CD4-positive, alpha-beta T cell treated with Interleukin-17A for 1 hour (primary cell): Measurements from ENCODE around the gene RRBP1.
"Not testable (repeated sequence)": the region's sequence is repeated elsewhere in the genome, so short reads cannot be mapped to it uniquely, and the experiment has no call there.

ENCODE experiments used
- DNase-seq: peaks from one replicate; pipeline ENCODE4 v3.0.0-alpha.2; 2020

RRBP1 gene

DNA sequence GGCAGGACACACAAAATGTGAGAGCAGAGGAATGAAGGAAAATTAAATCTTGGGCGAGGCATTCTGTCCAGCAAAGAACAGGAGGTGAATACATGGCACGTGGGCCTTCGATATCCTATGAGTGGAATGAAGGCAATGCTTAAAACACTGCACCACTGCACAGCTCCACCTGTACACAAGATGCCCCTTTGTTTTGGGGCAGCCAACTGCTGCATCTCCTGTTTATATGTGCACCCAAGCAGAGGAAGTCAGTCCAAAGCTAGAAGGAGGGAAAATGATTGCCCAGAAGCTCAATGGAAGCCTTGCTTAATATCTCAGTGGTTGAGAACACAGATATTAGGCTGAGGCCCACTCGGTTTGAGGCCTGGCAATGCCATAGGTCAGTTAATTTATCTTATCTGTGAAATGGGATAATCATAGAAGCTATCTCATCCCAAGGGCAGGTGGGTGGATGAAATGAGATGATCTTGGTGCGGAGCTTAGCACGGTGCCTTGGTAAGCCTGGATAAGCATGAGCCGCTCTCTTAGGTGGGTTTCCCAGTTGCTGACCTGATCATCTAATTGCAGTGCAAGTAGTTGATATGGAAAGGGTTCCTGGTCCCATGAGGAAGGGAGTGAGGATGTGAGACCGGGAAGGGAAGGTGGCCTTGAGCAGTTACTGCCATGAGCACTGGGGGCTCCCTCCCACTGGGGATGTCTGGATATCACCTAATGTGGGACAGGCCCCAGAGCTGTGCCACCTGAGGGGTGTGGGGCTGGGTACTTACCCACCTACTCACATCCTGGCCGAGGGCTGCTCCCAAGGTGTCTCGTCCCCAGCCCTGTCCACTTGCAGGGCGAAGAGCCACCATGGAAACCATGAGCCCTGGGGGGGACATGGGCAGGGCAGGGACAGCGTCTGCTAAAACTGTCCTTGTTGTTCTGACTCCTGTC, 27.6 kb upstream of the RRBP1 start:
- no peak for DNase-seq

DNA sequence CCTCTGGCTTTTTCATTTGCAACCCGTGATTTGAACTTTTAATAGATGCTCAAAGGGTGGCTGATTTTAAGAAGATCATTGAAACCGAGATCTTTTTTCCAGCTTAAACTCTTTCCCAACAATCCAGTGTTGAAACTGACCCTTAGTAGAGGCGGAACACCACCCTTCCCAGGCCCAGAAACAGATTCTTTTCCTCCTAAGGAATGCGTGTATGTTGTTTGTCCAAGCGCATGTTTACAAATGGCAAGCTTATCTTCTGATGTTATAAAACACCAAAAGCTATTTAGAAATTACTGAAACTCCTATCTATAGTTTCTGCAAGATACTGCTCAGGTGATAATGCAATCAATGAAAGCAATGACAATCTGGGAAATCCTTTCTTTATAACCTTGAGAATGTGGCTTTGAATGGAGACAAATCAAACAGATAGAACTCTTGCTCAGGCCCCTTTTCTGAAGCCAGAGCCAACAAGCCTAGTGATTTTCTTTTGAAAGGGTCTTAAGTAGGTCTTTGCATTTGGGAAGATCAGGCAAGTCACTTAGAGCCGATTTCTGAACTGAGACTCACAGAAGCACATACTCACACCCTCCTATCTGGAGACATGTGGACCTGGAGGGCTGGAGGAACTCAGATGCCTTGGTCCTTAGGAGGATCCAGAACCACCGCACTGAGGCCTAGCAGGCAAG, 26.8 kb upstream of the RRBP1 start:
- DNase-seq, result no peak

DNA sequence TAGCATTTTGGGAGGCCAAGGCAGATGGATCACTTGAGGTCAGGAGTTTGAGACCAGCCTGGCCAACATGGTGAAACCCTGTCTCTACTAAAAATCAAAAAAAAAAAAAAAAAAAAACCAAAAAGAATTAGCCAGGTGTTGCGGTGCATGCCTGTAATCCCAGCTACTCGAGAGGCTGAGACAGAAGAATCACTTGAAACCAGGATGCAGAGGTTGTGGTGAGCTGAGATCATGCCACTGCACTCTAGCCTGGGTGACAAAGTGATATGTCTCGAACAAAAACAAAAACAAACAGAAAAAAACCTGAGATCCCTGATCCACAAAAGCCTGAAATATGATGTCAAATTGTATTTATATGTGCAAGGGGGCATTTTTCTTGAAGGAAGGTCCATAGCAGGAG, 25.9 kb upstream of the RRBP1 start:
- not testable (repeated sequence) for DNase-seq

DNA sequence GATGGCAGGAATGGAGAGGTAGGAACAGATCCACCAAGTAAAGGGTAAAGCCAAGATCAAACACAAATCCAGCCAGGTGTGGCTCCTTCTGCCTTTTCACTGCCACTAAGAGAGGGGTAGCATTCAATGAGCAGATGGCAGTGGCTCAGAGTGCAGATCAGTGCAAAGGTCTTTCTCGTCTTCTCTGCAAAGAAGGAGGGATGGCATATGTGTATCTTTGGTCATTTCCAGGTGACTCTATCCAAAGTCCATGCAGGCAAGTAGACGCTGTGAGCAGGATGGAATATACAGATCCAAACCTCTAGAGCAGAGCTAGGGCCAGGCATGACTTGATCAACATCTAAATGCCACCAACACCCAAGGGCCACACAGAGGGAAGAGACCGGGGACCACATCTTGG, 24.6 kb upstream of the RRBP1 start:
- no peak for DNase-seq

DNA sequence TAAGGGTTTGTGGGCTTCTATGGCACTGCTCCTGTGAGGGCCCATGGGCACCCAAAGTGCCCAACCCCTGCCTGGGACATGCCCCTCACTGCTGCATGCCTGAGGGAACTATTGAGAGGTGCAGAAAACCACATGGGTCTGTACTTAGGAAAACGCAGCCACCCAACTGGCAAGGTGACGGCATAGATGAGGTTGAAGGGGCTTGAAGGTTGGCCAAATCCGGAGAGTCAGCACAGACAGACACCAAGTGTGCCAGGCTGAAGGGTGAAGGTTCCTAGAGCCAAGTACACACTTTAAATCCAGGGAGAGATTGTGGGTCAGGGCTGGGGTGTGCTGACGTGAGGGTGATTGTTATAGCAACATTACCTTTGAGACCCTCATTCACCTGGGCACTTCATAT, 23.9 kb upstream of the RRBP1 start:
- DNase-seq, result no peak

DNA sequence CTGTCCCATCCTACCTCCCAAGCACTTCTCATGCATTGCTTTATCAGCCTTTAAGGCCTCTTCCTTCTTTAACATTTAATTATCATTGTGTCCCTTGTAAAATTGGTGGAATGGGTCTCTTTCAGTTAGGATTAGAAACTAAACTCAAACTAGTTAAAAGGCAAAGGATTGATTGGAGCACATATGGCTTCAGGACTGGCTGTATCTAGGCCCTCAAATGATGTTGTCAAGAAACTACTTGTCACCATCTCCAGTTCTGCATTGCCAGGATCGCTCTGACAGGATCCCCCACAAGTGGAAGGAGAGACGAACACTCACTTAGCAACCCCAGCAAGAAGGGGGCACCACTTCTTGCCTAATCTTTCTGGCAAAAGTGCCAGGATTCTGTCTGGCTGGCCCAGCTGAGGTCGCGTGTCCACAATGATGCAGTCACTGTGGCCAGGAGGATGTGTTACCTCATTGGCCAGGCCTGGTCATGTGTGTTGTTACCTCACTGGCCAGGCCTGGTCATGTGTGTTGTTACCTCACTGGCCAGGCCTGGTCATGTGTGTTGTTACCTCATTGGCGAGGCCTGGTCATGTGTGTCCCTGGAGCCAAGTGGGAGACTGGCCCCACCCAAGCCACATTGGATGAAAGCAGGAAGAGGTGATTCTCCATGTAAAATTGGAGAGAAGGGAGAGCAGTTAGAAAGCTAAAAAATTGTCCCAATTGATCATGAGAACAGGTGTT, 22.7 kb upstream of the RRBP1 start:
- no peak for DNase-seq

DNA sequence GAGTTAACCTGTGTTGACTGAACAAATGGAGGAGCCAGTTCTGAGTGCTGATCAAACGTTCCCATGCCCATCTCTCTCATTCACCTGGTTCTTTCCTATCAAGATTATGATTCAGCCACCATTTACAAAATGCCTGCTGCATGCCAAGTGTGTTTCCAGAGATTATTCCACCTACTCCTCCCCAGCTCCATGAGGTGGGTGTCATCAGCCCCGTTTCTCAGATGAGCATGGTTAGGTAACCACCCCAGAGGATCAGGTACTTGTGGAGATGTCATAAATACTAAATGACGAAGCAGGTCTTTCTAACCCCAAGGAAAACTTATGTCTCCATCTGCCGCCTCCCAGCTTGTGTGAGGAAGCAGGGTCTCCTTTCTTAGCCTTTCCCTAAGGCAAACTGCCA, 19.8 kb upstream of the RRBP1 start:
- DNase-seq, result no peak

DNA sequence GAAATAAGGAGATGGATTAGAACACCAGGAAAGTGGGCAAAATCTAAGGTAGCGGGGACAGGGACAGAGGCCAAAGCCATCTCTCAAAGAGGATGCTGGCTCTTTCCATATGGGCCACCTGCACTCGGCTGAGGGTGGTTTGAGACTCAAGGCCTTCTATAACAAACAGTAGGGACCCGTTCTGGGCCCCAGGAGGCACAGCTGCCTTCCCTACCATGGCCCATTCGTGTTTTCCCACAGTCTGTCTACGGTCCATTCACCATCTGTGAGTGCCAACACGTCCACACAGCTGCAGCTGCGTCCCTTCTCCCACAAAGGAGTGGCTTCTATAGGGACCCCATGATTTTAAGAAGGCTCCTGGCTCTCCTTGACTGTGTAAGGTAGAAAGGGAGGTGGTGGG, 18.6 kb upstream of the RRBP1 start:
- no peak for DNase-seq

DNA sequence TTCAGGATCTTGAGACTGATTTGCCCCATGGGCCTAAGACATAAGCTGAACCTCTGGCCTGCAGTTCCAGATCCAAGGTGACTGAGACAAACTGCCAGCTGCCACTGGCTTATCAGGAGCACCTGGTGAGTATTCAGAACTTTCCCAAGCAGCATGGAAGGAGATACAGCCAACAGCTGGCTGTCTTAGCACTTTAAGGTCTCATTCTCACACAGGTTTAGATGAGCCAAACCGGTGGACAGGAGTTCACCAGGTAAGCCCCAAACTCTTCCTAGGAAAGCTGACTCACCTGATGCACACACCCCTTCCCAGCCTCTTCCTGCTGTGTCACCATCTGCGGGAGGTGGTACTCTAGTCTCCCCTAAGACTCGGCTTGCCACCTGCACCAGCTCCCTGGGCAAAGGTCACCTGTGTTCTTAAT, 17.9 kb upstream of the RRBP1 start, which contains the start of gene BANF2:
BANF2 (plus strand) TSS at position 36 of the 421 bp plus-strand sequence. CDS start 25,060 bp downstream, outside the sequence.
- DNase-seq, result no peak

DNA sequence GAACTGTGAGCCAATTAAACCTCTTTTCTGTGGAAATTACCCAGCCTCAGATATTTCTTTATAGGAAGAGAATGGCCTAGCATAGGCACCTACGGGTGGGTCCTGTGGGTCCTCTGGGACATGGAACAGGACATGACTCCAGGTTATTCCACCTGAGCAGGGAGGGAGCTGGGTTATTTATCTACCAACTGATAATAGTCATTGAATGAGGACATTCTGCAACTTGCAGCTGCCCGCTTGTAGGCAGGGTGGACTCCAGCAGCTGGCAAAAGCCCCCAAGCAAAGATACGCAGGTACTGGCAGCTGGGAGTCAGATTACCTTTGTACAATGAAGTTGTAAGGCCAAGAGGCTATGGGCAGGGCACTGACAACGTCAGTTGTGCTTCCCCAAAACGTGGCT, 16.3 kb upstream of the RRBP1 start:
- no peak for DNase-seq

DNA sequence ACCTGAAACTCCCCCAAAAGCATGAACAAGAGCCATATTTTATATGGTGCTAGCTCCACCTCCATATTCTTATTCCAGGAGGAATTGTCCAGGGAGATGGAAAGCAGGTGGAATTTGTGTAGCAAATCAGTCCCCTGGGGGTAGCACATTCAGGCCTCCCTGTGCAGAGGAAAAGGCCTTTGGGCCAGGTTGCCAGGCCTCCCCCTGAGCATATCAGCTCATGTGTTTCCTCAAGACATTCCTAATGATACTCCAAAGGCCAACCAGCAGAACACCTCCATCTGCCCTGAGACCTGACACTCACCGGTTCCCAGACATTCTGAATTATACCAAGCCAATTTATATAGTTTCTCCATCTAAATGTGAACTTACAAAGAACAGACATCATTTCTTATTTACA, 15.1 kb upstream of the RRBP1 start:
- no peak for DNase-seq

DNA sequence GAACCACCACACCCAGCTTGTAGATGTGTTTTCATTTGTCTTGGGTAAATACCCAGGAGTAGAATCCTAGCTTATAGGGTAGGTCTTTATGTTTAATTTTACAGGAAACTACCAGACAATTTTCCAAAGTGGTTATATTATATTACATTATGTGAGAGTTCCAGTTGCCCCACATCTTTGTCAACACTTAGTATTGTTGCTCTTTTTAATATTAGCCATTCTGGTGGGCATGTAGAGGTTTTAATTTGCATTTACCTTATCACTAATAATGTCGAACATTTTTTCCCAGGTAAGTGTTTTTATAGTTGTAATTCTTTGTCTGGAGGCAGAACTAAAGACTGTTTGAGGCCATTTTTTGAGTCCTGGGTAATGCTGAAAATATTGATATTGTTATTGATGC, 14.2 kb upstream of the RRBP1 start:
- DNase-seq, result no peak

DNA sequence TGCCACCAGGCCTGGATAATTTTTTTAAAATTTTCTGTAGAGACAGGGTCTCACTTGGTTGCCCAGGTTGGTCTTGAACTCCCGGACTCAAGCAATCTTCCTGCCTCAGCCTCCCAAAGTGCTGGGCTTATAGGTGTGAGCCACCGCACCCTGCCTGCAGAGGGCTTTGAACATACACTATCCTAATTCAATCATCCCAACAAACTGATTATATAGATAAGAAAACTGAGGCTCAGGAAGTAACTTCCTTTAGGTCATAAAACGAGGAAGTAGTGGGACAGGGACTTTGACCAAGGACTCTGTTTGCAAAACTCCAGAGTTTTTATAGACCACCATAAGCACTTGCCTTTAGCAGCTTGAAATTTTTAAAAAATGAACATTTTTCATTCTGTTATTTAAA, 12.7 kb upstream of the RRBP1 start:
- DNase-seq, result no peak

DNA sequence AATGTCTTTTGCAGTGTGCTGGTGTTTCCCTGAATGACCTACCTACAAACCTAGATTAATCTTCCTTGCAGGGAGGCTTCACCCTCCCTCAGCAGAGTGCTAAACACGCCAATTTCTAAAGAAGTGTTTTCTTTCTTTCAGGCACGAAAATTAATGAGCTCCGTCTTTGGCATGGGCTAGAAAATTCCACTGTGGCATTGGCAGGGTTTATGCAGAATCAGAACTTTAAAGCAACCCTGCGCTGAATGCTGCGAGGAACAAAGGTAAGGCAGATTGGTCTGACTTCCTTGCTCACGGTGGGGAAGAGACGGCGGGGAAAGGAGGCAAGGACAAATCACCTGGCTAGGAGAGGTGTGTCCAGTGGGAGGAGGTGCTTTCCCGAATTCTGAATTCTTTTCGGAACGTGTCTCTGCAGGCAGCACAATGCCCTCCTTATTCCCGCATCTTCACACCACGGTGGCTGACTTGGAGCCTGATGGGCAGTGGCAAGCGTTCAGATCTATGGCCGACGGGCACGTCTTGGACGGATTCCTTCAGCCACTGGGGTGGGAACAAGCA, 11.5 kb upstream of the RRBP1 start:
- DNase-seq, result no peak

DNA sequence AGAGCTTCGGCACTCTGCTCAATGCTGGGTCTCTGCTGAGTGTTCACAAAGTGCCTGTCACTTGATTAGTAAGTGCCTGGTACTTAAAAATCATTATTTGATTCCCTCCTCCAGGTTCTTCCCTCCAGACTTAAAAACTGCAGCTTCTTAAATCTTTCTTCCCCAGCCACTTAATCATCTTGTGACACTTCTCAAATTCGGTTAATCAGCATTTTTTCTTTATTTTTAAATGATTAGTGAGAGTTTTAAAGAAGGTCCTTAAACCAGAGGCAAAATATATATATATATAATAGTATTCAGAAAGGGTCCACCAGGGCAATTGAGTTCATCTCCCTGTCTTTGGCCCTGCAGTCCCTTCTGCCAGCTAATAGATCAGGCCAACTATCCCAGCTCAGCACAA, 9.7 kb upstream of the RRBP1 start:
- no peak for DNase-seq

DNA sequence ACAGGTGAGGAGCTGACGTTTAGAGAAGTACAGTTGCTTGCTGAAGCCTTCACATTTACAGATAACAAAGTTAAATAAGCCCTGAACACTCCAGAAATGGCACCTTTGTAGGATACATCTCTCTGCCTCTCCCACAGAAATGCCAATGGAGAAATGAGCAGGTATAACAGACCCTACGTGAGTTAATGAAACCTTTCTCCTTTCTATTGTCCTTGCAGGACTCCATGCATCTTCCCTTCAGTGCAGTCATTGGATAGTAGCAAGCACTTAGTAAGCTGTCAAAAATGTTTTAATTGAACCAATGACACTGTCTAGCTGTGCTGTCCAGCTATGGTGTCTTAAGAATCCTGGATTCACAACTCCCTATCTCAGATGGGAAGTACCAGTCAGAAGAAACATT, 8.1 kb upstream of the RRBP1 start:
- DNase-seq, result no peak

DNA sequence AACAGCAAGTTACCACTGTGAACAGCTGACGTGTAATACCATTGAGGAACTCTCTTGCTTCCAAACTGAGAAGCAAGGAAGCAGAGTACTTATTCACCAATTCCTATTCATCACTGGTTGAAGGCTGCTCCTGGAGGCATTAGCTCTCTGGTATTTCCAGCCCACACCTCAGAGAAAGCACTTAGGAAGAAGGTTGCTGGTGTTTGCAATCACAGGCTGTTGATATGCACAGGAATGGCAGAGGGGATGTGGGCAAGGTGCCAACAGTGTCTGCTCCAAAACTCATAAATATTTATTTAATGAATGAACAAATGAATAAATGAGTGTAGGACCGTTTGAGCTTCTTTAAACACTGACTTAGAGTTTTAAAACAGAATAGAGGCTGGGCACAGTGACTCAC, 6.9 kb upstream of the RRBP1 start:
- no peak for DNase-seq

DNA sequence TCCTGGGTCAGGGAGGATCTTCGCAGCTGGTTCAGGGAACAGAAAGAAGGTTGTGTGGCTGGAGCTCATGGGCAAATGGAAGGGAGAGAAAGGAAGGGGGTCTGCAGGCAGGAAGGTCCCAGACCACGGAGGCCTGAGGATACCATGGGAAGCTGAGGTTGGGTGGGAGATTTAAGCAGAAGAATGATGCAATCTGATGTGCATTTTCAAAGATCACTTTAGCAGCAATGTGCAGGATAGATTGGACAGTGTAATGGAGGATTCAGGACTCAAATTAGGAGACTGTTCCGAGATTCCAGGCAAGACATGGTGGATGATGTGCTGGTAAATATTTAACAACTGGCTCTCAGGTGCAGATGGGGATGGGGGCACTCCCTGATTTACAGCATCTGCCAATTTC, 5.8 kb upstream of the RRBP1 start:
- DNase-seq, result no peak

DNA sequence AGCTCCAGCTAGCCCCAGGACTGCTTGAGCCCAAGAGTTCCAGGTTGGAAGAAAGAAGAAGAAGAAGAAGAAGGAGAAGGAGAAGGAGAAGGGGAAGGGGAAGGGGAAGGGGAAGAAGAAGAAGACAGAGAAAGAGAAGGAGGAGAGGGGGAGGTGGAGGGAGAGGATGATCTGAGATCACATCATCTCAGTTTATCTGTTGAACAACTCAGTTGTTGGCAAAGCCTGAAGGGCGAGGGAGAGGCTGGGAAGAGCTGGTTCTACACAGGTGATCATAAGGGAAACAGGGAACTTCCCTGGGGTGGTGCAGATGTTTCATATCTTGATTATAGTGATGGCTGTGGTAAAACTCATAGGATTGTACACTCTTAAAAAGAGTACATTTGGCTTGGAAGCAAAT, 3.1 kb upstream of the RRBP1 start:
- DNase-seq, result no peak

DNA sequence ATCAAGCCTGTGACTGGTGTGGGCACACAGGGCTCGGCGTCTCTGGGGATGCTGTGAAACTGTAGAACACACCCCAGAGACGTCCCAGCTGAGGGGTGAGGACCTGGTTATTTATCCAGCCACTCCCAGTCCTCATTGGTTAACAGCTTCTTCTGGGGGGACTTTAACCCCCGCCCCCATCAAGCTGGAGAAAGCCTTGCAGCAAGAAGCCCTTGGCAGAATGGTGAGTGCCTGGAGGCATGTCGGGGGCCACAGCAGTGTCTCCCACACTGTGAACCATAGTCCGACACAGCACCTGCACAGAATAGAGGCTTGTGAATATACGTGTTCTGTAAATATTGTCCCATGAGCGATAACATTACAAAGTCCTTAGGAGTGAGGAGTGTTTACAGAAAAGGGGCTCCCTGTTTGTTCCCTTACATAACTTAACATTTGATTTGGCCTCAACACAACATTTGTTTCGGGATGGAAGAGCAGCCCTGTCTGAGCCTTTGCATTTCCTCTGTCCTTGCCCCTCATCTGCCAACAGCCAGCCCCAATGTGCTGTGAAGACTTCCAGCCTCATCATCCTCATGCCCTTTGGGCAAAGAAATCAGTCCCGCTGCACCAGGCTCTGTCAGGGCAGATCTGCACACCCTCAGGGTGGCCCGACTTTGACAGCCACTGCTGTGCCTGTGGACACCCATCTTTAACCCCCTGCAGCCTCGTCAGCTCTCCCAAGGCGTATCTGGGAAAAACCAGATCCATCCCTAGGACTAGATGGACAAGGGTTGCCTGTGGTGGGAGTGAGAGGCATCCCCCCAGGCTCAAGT, 2.2 kb upstream of the RRBP1 start:
- no peak for DNase-seq

DNA sequence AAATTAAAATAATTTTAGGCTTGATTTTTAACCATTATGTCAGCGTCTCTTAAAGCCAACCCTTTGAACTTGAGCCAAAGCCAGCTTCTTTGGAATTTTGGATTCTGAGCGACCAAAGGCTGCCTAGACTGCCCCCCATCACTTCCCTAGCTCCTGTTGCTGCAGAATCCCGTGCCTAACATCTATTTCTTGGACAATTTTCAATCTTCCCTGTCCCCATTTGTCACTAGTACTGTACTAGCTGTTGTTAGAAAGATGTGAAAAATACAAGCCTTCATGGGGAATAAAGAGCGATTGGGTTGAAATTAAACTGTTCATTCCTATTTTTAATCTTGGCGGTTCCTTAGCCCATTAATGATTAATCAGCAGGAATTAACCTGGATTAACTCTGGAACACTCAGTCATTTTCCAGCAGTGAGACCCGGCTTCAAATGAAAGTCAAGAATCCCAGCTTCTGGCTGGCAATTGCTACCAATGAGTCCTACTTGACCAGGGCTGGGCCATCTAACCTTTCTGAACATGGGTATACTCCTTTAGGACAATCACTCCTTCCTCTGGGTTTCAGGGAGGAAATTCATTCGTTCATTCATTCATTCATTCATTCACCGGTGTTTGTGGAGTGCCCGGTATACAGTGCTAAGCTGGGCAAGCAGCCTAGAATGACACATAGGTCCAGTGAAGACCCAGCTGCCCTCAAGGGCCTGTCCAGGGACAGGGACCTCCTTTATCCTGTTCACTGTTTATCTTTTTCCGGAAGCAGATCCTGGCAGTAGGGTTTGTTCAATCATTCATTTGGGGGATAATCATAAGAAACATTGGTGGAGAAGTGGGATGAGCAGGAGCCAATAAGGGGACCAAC, 1.4 kb upstream of the RRBP1 start:
- no peak for DNase-seq

DNA sequence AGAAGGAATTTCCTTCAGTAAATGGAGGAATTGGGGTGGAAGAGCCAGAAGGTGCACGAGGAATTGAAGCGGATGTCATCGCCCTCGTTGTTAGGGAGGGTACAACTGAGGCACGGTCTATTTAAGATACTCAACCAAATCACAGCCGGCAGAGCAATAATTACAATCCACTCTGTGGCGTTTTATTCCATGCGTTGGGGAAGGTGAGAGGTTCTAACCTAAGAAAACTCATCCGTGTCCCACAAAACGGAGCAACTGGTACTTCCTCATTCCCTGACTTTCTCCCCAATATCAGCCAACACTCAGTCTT, 802 bp upstream of the RRBP1 start:
- no peak for DNase-seq
